Kidney epithelial cell (primary cell): ENCODE data around the gene EFCAB11. TPM values are rescaled to one million over a fixed set of nuclear protein-coding genes. Genes with fewer than 3 reads are reported as not detected.

Experiments
- DNase-seq: peaks from one replicate; pipeline ENCODE4 v3.0.0-alpha.2; 2010; ENCODE audit warnings: low read depth
- H3K27me3 ChIP-seq: 2 replicates; pipeline ENCODE4 v1.6.0; 2011; ENCODE audit warnings: low read length; ENCODE audit not compliant: control insufficient read depth, insufficient read depth
- H3K36me3 ChIP-seq: 2 replicates; pipeline ENCODE4 v1.5.1; 2011; ENCODE audit warnings: low read length; ENCODE audit not compliant: control insufficient read depth, insufficient read depth
- H3K4me3 ChIP-seq: 2 replicates; pipeline ENCODE4 v1.5.1; 2011; ENCODE audit warnings: low read depth, mild to moderate bottlenecking, control low read depth, low read length
- total RNA-seq: library from RNA; depleted of rRNA; stranded (reverse); fragments of >200 nt; gene quantifications from 2 replicates; pipeline ENCODE4 v1.2.3, GENCODE V29; 2015
- TF ChIP-seq, protein P1 (sequence below): IDR thresholded peaks from 2 replicates; pipeline ENCODE4 v1.5.1; 2011; ENCODE audit warnings: mild to moderate bottlenecking, moderate library complexity, low read length, control low read depth, inconsistent platforms; ENCODE audit not compliant: insufficient read depth, poor library complexity, severe bottlenecking

Gene EFCAB11
- total RNA-seq, 1 donor from 2014 or later, result 12.8 TPM

DNA sequence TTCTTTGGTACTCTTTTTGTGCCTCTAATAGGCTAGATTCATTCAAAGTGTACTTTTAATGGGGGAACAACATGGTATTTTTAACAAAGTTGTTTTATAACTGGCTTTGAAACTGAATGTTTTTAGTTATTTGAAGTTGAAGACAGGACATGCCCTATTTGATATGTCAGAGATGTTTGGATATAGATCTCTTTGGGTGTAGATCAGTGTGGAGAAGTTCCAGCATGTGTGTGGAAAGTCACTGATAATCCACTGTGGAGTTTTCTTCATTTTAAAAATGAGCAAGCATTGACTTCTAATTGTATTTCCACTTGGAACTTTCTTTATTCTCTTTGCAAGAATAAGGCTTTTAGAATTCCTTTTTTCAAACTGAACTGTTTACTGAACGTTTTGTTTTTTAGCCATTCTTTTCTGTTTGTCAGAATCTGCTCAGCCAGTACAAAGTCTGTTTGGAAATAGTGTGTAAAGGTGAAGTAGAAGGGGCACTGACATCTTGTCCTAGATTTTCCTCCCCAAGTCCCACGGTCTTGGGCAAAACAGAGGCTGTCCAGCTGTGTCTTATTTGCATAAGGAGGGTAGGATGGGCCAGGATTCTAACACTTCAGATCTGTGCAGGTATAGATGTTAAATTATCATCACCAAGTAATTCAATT, 36.2 kb upstream of the EFCAB11 start:
- Histone ChIP-seq H3K4me3 (no peak overlapping the region), H3K27me3 (no peaks in the 10 kb centered on the region), H3K36me3 (no peaks in the 10 kb centered on the region)
- DNase-seq, result no peak
- TF ChIP-seq, protein P1, sequence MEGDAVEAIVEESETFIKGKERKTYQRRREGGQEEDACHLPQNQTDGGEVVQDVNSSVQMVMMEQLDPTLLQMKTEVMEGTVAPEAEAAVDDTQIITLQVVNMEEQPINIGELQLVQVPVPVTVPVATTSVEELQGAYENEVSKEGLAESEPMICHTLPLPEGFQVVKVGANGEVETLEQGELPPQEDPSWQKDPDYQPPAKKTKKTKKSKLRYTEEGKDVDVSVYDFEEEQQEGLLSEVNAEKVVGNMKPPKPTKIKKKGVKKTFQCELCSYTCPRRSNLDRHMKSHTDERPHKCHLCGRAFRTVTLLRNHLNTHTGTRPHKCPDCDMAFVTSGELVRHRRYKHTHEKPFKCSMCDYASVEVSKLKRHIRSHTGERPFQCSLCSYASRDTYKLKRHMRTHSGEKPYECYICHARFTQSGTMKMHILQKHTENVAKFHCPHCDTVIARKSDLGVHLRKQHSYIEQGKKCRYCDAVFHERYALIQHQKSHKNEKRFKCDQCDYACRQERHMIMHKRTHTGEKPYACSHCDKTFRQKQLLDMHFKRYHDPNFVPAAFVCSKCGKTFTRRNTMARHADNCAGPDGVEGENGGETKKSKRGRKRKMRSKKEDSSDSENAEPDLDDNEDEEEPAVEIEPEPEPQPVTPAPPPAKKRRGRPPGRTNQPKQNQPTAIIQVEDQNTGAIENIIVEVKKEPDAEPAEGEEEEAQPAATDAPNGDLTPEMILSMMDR, result no peak

DNA sequence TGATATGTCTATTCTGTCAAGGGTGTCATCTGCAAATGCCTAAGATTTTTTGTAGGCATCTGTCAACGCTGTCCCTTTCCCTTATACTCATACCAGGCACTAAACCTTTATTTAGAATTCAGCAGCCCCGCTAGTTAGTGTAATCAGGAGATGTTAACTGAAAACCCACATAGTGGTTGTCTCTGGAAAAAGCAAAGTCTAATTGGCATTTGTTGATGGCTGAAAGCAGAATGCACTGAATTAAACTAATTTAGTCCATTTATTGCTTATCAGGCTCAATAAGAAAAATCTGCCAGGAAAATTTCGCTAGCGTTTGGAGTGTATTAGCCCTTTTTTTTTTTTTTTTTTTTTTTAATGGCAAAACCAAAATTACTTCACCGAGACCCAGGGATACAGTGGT, 35.7 kb upstream of the EFCAB11 start:
- no peaks in the 10 kb centered on the region for H3K27me3 ChIP-seq
- no peak overlapping the region for H3K4me3 ChIP-seq
- H3K36me3 ChIP-seq, result no peaks in the 10 kb centered on the region
- TF ChIP-seq, protein P1, result no peak
- DNase-seq, result no peak

DNA sequence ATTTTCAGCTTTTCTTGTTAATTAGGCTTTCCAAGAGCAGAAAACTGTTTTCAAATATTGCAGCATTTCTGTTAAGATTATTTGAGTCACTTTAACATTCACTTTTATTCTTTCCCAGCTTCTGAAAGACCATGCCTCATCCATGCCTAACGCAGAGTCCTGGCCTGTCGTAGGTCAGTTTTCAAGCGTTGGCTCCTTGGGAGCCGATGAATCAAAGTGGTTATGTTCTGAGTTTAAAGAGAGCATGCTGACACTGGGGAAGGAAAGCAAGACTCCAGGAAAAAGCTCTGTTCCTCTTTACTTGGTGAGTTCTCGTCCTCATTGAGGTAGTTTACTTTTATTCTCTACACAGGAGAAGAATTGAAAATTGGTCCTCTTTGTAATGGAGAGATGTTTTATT, 34.3 kb upstream of the EFCAB11 start:
- TF ChIP-seq, protein P1, result no peak
- no peak for DNase-seq
- H3K27me3 ChIP-seq, result no peaks in the 10 kb centered on the region
- no peak overlapping the region for H3K4me3 ChIP-seq
- peaks cover 1% of the 10 kb centered on the region for H3K36me3 ChIP-seq

DNA sequence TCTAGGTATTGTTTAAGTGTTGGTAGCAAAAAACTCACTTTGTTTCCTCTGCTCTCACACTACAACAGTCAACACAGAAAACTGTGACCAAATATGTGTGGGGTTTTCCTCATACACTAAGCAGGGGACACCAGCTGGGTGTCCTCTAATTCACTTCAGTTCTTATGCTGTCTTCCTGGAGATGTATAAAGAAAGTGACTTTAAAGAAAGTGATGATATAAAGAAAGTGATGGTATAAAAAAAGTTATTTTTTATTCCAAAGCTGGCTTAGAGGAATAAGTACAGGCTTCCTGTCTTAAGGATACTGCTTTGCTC, 32.6 kb upstream of the EFCAB11 start:
- Histone ChIP-seq H3K27me3 (no peaks in the 10 kb centered on the region), H3K4me3 (no peak overlapping the region), H3K36me3 (peaks cover 2% of the 10 kb centered on the region)
- no peak for DNase-seq
- TF ChIP-seq, protein P1, result no peak

DNA sequence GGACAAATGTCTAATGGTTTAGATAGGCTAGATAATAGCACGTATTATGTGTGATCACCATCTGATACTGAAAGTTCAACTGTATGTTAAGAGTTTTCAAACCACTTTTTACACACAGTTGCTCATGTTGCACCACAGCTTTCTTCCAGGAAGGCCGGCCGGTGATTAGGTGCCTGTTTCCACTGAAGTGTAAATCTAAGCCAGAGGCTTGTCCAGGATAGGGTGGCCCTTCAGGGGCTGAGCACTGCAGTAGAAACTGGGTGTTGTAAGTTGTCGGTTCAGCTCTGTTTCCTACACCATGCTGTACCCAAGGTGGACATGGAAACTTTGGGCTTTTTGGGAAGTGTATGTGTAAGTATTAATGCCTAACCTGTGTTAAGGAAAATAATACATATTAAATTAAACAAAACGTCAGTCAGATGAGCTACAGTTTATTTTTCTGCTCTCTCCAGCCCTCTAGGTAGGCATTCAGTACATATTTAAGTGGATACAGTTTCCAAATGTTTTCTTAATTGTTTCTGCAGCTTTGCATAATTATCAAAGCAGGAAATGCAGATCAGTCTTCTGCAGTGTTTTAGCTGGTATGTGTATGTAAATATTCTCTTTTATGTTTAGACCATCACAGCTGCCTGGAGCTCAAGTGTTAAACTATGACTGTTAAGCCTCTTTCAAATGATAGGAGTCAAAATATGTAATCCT, 32.1 kb upstream of the EFCAB11 start:
- Histone ChIP-seq H3K27me3 (no peaks in the 10 kb centered on the region), H3K36me3 (peaks cover 2% of the 10 kb centered on the region), H3K4me3 (no peak overlapping the region)
- TF ChIP-seq, protein P1, result no peak
- no peak for DNase-seq

DNA sequence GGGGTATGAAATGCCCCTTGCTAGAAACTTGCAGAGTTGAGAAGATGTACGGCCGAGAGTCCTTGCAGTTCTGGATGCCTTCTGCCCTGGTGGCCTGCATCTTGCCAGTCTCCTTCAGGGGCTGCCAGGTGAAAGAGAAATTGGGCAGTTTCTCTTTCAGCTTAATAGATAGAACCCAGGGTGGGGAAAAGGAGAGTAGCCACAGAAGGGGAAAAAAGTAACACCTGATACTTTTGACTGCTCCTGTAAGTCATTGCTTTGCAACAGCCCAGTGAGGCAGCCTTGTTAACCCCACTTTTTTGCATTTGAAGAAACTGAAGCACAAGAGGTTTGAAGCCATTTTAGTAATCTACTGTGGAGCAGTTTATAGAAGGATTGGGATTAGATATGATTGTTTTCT, 28.8 kb upstream of the EFCAB11 start:
- DNase-seq, result no peak
- Histone ChIP-seq H3K36me3 (peaks cover 2% of the 10 kb centered on the region), H3K4me3 (no peak overlapping the region), H3K27me3 (no peaks in the 10 kb centered on the region)
- TF ChIP-seq, protein P1, result no peak
